ENCODE results near the gene ABHD2.

The ABHD2 gene

DNA sequence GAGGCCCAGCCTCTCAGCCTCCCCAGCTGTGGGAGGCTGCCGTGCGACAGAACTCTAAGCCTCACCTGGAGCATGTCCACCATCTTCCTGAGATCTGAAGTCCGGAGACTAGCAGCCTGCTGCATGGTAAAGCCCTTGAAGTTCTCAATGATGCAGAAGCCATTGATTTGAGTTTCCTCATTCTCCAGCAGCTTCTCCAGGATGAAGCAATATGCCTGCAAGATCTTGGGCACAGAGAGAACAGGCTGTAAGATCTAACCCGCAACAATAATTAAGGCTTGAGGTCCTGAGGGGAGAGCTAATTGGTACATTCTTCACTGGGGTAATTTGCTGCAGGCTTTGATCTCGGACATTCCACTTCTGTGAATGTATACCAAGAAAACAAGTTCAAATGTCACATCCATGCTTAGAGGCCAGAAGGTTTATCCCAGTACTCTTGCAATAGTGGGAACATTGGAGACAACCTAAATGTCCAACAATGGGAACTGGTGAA is 123.5 kb downstream of the ABHD2 start:
- TF ChIP-seq POLR2AphosphoS5 (IDR thresholded peaks at IDR 0.05; ENCODE audit: low read depth, low read length) (no peak), TAF1 (IDR thresholded peaks at IDR 0.05; ENCODE audit: borderline replicate concordance, insufficient read depth, low read length) (no peak), FOXP2 (optimal IDR thresholded peaks at IDR 0.05; ENCODE audit: borderline replicate concordance, extremely low read depth, extremely low read length, insufficient read depth) (no peak), SIN3A (IDR thresholded peaks at IDR 0.05; ENCODE audit: borderline replicate concordance, insufficient read depth, low read length) (no peak)
- TF ChIP-seq, protein P1, sequence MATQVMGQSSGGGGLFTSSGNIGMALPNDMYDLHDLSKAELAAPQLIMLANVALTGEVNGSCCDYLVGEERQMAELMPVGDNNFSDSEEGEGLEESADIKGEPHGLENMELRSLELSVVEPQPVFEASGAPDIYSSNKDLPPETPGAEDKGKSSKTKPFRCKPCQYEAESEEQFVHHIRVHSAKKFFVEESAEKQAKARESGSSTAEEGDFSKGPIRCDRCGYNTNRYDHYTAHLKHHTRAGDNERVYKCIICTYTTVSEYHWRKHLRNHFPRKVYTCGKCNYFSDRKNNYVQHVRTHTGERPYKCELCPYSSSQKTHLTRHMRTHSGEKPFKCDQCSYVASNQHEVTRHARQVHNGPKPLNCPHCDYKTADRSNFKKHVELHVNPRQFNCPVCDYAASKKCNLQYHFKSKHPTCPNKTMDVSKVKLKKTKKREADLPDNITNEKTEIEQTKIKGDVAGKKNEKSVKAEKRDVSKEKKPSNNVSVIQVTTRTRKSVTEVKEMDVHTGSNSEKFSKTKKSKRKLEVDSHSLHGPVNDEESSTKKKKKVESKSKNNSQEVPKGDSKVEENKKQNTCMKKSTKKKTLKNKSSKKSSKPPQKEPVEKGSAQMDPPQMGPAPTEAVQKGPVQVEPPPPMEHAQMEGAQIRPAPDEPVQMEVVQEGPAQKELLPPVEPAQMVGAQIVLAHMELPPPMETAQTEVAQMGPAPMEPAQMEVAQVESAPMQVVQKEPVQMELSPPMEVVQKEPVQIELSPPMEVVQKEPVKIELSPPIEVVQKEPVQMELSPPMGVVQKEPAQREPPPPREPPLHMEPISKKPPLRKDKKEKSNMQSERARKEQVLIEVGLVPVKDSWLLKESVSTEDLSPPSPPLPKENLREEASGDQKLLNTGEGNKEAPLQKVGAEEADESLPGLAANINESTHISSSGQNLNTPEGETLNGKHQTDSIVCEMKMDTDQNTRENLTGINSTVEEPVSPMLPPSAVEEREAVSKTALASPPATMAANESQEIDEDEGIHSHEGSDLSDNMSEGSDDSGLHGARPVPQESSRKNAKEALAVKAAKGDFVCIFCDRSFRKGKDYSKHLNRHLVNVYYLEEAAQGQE (IDR thresholded peaks at IDR 0.05; ENCODE audit: insufficient read depth in 1 of 2, low read depth in 2 of 2, low read length in 2 of 2) = no peak

DNA sequence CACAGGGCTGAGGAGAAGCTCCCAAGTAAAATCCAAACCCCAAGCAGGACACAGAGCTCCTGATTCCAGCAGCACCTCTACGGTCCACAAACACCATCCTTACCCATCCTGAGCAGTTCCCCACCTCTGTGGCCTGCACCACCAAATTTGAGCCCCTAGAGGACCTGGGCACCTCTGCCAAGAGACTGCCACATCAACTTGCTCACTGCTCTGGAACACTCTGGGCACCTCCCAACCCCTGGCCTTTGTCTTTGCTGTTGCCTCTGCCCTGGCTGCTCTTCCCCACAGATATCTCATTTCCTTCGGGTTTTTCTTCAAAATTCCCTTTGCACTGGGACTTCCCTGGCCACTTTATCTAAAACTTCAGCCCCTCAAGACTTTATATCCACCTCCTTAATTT is 127.4 kb downstream of the ABHD2 start:
- no peak for TF ChIP-seq FOXP2 (optimal IDR thresholded peaks at IDR 0.05; ENCODE audit: borderline replicate concordance, extremely low read depth, extremely low read length, insufficient read depth)
- TF ChIP-seq POLR2AphosphoS5 (IDR thresholded peaks at IDR 0.05; ENCODE audit: low read depth, low read length) = no peak
- TF ChIP-seq TAF1 (IDR thresholded peaks at IDR 0.05; ENCODE audit: borderline replicate concordance, insufficient read depth, low read length) = no peak
- TF ChIP-seq, protein P1 (IDR thresholded peaks at IDR 0.05; ENCODE audit: insufficient read depth in 1 of 2, low read depth in 2 of 2, low read length in 2 of 2) = no peak
- TF ChIP-seq SIN3A (IDR thresholded peaks at IDR 0.05; ENCODE audit: borderline replicate concordance, insufficient read depth, low read length) = no peak

DNA sequence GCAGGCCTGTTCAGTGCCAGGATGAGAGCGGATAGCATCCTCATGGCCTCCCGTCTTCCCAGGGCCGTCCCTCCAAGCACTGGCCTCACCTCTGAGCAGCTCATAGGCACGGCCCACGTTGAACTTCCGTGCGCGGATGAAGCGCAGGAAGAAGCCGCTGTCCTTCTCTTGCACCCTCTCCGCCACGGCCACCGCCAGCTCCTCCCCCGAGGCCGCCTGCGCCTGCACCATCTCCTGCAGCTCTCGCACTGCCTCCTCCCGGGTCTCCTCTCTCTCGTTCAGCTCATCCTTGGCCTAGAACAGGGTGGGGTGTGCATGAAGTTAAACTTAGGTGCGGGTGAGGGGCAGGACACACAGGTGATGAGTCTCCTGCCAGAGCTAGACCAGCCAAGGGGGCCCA is 128.8 kb downstream of the ABHD2 start:
- no peak for TF ChIP-seq FOXP2 (optimal IDR thresholded peaks at IDR 0.05; ENCODE audit: borderline replicate concordance, extremely low read depth, extremely low read length, insufficient read depth)
- TF ChIP-seq POLR2AphosphoS5 (IDR thresholded peaks at IDR 0.05; ENCODE audit: low read depth, low read length) = no peak
- TF ChIP-seq, protein P1 (IDR thresholded peaks at IDR 0.05; ENCODE audit: insufficient read depth in 1 of 2, low read depth in 2 of 2, low read length in 2 of 2) = no peak
- no peak for TF ChIP-seq TAF1 (IDR thresholded peaks at IDR 0.05; ENCODE audit: borderline replicate concordance, insufficient read depth, low read length)
- no peak for TF ChIP-seq SIN3A (IDR thresholded peaks at IDR 0.05; ENCODE audit: borderline replicate concordance, insufficient read depth, low read length)

DNA sequence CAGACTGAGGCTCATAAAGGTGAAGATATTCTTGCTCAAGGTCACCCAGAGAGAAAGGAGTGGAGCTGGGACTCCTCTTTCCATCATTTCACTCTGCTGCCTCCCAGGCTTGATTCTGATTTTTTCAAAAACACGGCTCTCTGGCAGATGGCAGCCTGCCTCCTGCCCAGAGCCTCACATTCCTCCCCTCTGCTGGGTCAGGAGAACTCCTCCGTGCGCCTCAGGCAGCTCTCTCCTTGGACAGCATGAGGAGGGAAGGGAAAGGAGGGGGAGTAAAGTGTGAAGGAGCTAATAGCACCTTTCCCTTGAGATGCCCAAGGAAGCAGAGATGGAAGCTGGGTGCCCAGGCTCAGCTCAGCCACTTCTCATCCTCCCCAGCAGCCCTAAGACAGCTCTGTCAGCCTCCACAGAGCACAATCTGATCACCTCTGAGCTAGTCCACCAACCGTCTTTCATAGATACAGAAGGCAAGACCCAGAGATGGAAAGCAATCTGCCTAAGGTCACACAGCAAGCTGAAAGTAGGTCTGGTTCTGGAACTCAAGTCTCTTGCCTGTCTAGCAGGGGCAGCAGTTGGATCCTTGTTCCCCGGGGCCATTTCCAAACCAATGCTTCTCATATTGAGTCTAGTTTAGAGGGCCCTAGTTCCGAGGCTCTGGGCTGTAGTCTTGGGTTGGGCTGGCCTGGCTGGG is 129.6 kb downstream of the ABHD2 start:
- TF ChIP-seq FOXP2 (optimal IDR thresholded peaks at IDR 0.05; ENCODE audit: borderline replicate concordance, extremely low read depth, extremely low read length, insufficient read depth) (no peak), POLR2AphosphoS5 (IDR thresholded peaks at IDR 0.05; ENCODE audit: low read depth, low read length) (no peak), SIN3A (IDR thresholded peaks at IDR 0.05; ENCODE audit: borderline replicate concordance, insufficient read depth, low read length) (no peak), TAF1 (IDR thresholded peaks at IDR 0.05; ENCODE audit: borderline replicate concordance, insufficient read depth, low read length) (no peak)
- TF ChIP-seq, protein P1 (IDR thresholded peaks at IDR 0.05; ENCODE audit: insufficient read depth in 1 of 2, low read depth in 2 of 2, low read length in 2 of 2) = no peak
